NCI-H345 (cell line): ENCODE results near the gene HDAC8.
"Not testable (repeated sequence)": the region's sequence is repeated elsewhere in the genome, so short reads cannot be mapped to it uniquely, and the experiment has no call there.

Experiments
- DNase-seq: peaks from one replicate; lab custom pipeline; 2025; lab: John Stamatoyannopoulos, UW

Gene HDAC8

DNA sequence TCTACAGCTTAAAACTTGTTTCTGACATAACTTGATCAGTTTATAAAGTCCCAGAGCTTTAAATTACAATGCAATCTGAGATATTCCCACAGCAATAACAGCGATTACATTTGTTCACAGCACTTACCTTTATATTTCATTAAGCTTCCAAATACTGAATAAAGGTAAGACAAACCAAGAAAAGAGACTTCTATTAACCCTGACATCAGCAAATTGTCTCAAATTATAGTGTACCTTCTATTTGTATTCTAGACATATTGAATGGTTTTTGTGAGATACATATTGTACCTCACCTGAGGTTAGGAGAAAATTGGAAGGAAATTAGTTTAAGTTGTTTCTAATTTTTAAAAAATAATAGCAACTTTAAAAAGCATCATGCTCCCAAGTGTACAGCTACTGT is 111.9 kb downstream of the HDAC8 start:
- no peak for DNase-seq

DNA sequence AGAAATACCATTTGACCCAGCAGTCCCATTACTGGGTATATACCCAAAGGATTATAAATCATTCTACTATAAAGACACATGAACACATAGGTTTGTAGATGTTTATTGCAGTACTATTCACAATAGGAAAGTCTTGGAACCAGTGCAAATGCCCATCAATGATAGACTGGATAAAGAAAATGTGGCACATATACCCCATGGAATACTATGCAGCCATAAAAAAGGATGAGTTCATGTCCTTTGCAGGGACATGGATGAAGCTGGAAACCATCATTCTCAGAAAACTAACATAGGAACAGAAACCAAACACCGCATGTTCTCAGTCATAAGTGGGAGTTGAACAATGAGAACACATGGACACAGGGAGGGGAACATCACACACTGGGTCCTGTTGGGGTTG is 123.6 kb downstream of the HDAC8 start:
- not testable (repeated sequence) for DNase-seq

DNA sequence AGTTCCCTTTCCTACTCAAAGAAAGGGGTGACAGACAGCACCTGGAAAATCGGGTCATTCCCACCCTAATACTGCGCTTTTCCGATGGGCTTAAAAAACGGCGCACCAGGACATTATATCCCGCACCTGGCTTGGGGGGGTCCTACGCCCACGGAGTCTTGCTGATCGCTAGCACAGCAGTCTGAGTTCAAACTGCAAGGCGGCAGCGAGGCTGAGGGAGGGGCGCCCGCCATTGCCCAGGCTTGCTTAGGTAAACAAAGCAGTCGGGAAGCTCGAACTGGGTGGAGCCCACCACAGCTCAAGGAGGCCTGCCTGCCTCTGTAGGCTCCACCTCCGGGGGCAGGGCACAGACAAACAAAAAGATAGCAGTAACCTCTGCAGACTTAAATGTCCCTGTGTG is 131.9 kb downstream of the HDAC8 start:
- DNase-seq: not testable (repeated sequence)

GRCh38 chrX:72436010-72436409 is 136.6 kb downstream of the HDAC8 start:
- DNase-seq: no peak

- DNase-seq: no peak
Observed at GRCh38 chrX:72430405-72430968, 142.2 kb downstream of the HDAC8 start.

GRCh38 chrX:72421797-72422196 is 150.8 kb downstream of the HDAC8 start:
- no peak for DNase-seq

DNA sequence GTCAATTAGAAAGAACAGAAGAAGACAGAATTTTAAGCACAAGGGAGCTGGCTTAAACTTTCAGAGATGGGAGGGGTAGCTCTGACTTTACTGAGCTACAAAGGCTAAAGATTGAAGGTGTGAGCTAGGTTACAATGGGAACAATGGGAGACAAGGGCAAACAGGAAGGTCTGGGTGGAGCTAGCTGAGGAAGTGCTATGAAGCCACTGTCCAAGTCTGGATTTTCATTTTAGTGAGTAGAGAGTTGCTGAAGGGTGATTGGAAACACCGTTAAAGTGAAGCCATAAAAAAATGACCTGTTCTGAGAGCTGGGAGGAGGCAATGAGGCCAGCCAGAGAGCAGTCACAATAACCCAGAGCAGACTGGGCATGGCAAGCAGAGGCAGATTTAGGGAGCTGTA is 162.7 kb downstream of the HDAC8 start:
- DNase-seq: no peak

DNA sequence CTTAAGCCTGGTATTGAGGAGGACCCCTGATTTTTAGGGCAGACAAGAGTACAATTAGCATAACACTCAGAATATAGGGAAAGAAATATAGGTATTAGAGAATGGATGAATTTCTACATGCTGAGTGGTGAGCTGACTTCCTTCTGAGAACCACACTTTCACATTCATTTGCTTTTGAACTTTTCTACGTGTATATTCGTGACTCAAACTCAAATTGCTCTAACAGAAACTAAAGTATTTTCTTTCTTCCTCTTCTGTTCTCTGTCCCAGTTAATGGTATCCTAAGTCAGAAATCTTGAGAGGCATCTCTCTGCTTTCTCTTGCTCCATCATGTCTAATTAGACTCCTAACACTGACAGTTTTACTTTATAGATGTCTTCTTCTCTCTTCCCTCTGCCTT is 163.8 kb downstream of the HDAC8 start:
- no peak for DNase-seq

DNA sequence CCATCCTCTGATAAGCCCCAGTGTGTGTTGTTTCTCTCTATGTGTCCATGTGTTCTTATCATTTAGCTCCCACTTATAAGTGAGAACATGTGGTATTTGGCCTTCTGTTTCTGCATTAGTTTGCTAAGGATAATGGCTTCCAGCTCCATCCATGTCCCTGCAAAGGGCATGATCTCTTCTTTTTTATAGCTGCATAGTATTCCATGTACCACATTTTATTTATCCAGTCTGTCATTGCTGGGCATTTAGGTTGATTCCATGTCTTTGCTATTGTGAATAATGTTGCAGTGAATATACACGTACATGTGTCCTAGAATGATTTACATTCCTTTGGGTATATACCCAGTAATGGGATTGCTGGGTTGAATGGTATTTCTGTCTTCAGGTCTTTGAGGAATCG is 167.5 kb downstream of the HDAC8 start:
- DNase-seq: not testable (repeated sequence)

DNA sequence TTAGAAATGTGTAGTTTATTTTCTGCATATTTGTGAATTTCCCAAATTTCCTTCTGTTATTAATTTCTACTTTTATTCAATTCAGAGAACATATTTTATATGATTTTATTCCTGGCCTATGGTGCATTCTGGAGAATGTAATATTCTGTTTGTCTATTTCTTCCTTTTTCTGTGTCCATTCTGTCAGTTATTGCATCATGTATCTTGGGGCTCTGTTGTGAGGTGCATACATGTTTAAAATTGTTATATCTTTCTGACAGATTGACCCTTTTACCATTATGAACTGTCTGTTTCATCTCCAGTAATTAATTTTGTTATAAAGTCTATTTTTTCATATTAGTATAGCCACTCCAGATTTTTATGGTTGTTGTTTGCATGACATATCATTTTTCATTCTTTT is 170.0 kb downstream of the HDAC8 start:
- no peak for DNase-seq

DNA sequence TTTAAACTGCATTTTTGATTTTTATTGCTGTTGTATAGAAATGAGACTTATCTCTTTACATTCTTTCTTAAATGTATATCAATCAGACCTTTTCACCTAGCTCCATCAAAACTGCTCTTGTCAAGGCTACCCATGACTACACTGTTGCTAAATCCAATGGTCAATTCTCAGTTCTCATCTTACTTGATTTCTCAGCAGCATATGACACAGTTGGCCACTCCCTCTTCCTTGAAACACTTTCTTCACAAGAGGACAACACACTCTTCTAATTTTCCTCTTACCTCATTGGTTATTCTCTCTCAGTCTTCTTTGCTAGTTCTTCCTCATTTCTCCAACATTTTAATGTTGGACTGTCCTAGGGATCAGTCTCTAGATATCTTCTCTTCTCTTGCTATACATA is 172.8 kb downstream of the HDAC8 start:
- DNase-seq: no peak

GRCh38 chrX:72396117-72396516 is 176.5 kb downstream of the HDAC8 start:
- no peak for DNase-seq

GRCh38 chrX:72395237-72395636 is 177.4 kb downstream of the HDAC8 start:
- DNase-seq: no peak

GRCh38 chrX:72394518-72395170 is 178.0 kb downstream of the HDAC8 start:
- no peak for DNase-seq

- DNase-seq: no peak
Observed at GRCh38 chrX:72393836-72394517, 178.7 kb downstream of the HDAC8 start.

DNA sequence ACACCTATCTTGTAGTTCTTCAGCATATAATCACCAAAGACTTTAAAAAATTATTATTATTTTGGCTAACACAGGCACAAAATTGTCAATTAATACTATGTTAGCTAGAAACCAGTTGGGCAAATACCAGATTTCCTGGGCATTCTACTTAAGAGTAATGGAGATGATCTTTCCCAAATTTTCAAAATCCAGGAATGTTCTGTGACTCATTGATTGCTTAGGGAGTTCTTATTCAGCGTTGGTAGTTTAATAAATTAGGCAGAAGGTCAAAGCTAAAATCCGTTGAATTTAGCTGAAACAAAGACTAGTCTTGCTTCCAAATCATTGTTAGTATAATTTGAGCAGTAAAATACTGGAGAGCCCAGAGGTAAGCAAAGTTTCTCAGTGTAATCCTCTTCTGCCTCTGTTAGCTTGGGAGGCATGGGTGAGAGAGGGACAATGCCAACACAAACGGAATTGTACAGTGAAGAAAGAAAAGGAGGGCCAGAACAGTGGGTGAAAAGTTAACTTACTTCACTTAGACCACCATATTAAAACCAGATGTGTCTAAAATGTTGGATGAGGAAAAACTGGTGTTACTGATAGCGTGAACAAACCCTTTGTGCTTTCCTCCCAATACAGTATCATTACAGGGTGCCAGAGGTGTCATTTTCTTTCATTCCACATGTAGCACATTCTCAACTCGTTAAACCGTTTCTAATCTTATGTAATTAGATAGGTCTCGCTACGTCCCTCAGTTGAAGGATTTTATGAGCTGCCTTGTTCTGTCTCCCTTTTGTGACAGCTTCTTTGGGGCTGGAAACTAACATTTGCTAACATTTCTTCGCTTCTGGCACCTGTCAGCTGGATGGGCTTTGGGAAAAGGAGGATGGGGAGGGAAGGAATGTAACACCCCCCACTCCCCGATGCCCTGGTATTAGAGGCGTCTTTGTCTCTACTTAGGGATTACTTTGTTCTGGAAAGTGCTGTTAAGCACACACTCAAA is 179.5 kb downstream of the HDAC8 start:
- no peak for DNase-seq

- no peak for DNase-seq
Observed at GRCh38 chrX:72392042-72392441, 180.6 kb downstream of the HDAC8 start.

- no peak for DNase-seq
Observed at GRCh38 chrX:72387247-72387646, 185.4 kb downstream of the HDAC8 start.

DNA sequence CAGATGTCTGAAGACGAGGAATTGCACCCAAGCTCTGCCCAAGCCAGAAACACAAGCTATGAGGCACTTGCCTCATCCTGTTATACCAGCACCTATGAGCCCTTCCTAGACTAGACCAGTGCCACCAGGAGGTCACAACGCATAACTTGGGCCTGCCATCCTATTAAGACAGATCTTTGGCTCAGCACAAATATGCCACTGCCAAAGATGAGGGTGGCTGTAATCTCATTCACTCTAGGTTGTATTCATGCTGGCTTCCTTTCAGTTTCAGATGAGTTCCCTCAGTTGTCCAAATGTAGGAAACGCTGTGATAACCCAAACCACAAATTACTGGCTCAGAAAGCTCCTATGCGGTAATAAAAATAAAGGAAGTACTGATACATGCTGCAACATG is 190.4 kb downstream of the HDAC8 start:
- DNase-seq: no peak

DNA sequence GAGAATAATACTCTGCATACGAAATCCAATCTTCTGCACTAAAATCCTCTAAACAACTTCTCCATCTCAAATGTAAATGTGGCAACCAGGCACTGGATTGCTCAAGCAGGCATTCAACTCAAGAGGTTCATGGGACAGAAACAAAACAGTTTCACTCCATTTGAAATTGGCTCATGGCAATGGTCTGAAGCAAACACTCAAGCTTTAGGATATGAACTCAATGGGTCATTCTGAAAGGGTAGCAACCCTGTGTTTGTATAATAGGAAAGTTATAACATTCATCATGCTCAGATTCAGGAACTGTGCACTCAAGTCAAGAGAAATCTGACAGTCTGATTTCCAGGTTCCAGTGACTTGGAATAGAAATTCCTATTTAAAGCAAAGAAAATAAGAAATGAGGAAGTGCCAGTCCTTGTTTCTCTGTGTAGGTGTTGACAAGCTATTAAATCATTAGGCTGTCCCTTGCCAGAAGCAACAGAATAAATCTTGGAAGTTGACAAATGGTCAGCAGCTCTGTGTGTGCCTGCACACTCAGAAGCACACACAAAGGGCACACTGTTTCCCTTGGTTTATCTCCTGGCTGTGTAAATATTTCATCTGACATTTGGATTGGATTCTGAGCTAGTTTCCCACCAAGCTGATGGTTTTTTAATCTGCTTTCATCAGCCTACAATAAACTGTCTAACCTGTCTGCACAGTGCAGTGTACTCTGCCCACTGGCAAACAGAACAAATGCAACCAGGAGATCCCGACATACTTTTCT is 191.0 kb downstream of the HDAC8 start:
- DNase-seq: no peak

GRCh38 chrX:72376124-72376523 is 196.5 kb downstream of the HDAC8 start:
- DNase-seq: no peak

GRCh38 chrX:72373136-72373535 is 199.5 kb downstream of the HDAC8 start:
- no peak for DNase-seq
